COLO668 (cell line): ENCODE results near the gene NOL11.
A peak's percentile ranks its signal among the peaks of the same experiment; 100 is the strongest.
"Not testable (repeated sequence)": the region's sequence is repeated elsewhere in the genome, so short reads cannot be mapped to it uniquely, and the experiment has no call there.

Experiments
- DNase-seq: peaks from one replicate; lab custom pipeline; 2025; ENCODE audit not compliant: unreplicated experiment; lab: John Stamatoyannopoulos, UW

The NOL11 gene

DNA sequence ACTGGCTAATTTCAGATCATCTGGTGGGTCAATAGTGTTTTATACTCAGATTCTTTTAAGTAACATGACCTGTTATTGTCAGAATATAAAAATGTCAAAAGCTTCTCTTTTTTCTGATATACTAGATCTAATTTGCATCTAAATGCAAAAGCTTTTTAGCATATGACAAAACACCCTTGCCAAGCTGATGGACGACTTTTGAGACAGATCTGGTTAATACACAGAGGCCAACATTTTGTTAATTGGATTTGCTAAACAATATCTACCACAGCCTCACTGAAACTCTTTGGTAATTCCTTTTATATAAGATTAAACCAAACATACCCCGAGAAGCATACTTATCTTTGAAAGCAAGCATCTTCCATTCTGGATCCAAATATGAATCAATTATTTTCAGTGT lies 10.3 kb upstream of the NOL11 start:
- no peak for DNase-seq

DNA sequence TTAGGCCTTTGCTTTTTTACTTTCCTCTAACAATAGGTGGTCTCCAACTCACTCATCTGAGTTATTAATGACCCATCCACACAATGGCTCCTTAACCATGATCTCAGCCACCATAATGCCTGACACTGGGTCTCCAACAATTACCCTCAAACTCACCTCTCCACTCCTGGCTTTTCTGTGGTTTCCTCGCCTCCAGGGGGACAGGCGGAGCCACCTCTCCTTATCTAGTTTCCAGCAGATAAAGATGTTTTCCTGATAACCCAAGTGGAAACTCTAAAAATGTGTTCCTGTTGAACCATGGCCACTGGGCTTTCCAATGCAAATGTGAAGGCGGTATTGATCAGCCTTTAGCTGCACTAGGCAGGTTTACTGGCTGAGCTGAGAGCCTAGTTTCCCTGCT lies 9.4 kb upstream of the NOL11 start:
- DNase-seq, result no peak

- DNase-seq, result no peak
Measured at GRCh38 chr17:67711916-67712315, 5.8 kb upstream of the NOL11 start.

GRCh38 chr17:67712375-67712774 lies 5.4 kb upstream of the NOL11 start:
- DNase-seq, result no peak

DNA sequence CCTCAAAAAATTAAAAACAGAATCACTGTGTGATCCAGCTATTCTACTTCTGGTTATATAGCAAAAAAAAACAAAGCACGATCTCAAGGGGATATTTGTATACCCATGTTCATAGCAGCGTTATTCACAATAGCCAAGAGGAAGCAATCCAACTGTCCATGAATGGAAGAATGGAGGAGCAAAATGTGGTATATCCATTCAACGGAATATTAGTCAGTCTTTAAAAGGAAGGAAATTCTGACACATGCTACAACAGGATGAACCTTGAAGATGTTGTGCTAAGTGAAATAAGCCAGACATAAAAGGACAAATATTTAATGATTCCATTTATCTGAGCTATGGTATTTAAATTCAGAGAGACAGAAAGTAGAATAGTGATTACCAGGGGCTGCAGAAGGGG lies 4.6 kb upstream of the NOL11 start:
- DNase-seq, result no peak

- no peak for DNase-seq
Measured at GRCh38 chr17:67716405-67716798, 1.3 kb upstream of the NOL11 start.

GRCh38 chr17:67717192-67717623 lies 528 bp upstream of the NOL11 start:
- no peak for DNase-seq

- peak; percentile 27 for DNase-seq
Measured at GRCh38 chr17:67718325-67718941, 697 bp downstream of the NOL11 start.

- DNase-seq, result no peak
Measured at GRCh38 chr17:67725373-67725791, 7.6 kb downstream of the NOL11 start.

DNA sequence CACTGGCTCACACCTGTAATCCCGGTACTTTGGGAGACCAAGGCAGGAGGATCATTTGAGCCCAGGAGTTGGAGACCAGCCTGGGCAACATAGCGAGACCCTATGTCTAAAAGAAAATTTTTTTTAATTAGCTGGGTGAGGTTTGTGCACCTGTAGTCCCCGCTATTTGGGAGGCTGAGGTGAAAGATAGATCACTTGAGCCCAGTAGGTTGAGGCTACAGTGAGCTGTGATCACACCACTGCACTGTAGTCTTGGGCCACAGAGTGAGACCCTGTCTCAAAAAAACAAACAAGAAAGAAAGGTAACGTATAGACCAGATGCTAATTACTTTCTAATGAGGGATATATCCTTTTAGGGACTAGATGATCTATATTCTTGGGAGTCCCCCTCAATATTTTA lies 8.1 kb downstream of the NOL11 start:
- DNase-seq, result no peak

DNA sequence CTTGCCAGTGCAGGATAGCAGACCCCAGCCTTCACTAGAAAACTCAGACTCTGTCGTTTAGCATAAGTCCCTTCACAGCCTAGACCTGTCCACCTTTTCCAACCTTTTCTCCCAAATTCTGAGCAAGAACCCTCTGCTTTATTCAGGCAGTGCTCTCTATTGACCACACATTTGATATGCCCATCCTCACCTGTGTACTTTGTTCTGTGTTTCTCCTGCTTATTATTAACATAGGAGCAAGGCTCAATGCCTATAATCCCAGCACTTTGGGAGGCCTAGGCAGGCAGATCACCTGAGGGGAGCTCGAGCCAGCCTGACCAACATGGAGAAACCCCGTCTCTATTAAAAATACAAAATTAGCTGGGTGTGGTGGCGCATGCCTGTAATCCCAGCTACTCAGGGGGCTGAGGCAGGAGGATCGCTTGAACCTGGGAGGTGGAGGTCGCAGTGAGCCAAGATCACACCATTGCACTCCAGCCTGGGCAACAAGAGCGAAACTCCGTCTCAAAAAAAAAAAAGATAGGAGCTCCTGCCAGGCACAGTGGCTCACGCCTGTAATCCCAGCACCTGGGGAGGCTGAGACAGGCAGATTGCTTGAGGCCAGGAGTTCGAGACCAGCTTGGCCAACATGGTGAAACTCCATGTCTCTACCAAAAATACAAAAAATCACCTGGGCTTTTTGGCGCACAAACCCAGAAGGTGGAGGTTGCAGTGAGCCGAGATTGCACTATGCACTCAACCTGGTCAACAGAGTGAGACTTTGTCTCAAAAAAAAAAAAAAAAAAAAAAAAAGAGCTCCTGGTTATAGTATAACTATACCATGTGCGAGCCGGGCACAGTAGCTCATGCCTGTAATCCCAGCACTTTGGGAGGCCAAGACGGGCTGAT lies 9.7 kb downstream of the NOL11 start:
- DNase-seq, result not testable (repeated sequence)

GRCh38 chr17:67729903-67730302 lies 12.2 kb downstream of the NOL11 start:
- no peak for DNase-seq

GRCh38 chr17:67730731-67731130 lies 13.0 kb downstream of the NOL11 start:
- no peak for DNase-seq

DNA sequence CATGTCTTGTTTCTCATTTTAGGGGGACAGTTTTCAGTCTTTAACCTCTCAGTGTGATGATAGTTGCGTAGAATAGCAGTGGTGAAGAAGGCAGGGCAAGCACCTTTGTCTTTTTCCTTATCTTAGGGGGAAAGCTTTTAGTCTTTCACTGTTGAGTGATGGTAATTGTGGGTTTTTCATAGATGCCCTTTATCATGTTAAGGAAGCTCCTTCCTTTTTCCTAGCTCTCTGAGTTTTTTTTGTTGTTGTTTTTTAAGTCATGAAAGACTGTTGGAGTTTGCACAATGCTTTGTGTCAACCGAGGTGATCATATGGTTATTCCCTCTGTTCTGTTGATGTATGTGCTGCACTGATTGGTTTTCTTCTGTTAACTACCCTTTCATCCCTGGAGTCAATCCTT lies 15.7 kb downstream of the NOL11 start:
- no peak for DNase-seq

GRCh38 chr17:67737145-67737544 lies 19.4 kb downstream of the NOL11 start:
- DNase-seq, result no peak

DNA sequence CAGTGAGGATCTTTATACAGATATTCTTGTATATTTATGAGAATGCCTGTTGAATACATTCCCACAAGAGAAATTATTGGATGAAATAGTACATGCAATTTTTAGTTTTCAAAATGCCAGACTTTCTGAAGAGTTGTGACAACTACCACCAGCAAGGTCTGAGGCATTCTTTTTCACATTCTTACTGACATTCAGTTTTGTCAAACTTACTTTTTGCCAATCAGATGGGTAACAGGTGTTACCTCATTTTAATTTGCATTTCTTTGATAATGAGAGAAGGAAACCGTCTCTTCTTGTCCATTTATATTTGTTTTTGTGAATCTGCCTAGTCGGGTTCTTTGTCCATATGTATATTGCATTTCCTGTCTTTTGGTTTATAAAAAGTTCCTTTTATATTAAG lies 24.3 kb downstream of the NOL11 start:
- no peak for DNase-seq

DNA sequence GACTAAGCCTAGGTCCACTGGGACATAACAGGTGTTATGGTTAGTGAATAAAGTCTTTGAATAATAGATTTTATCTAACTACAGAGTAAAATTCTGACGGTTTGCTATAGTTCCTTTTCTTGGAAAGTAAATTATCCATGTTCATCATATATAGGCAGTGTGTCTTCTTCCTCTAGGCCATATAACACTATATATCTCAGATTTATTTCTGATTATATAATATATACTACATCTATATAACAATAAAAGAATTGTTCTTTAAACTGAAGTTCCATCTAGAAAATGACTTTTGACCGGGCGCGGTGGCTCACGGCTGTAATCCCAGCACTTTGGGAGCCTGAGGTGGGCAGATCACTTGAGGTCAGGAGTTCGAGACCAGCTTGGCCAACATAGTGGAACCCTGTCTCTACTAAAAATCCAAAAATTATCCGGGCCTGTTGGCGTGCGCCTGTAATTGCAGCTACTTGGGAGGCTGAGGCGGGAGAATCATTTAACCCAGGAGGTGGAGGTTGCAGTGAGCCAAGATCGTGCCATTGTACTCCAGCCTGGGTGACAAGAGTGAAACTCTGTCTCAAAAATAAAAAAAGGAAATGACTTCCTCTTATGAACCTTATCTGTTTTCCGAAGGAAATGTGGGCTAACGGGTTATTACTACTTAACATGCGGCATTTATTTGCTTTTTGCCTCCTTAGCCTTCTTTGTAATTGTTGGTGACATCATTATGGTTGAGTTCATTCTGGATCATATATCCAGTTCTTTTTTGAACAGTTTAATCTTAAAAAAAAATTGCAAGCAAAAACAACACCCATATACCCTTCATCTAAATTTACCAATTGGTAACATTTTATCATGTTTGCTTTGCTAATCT lies 29.2 kb downstream of the NOL11 start:
- no peak for DNase-seq

DNA sequence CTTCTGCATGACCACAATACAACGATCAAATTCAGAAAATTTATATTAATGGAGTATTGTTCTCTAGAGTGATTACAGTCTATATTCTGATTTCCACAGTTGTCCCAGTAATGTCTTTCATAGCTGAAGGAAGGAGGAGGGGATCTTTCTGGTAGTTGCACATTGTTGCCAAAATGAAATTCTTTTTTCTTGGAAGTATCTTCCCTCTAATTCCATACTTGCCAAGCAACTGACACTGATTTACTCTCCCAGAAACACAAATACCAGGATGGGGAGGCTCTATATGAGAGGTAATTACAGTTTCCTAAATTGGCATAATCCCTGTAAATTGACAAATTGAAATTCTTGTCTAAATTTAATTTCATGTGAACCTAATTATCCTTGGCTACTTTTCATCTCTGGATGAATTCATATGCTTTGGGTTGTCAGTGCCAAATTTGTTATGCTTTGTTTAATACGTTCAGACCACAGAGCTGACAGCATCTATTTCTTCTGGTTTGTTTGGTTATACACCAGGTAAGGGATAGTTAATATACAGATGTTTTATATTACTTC lies 30.0 kb downstream of the NOL11 start:
- DNase-seq, result no peak

DNA sequence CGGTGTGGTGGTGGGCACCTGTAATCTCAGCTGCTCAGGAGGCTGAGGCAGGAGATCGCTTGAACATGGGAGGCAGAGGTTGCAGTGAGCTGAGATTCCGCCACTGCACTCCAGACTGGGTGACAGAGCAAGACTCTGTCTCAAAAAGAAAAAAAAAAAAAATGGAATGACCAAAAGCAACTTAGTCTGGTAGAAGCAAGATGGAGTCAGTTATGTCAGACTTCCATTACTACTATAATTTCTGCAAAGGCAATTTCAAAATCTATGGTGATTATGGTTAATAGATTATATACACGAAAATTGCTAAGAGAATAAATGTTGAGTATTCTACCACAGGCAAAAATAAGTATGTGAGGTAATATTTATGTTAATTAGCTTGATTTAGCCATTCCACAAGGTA lies 32.3 kb downstream of the NOL11 start:
- DNase-seq, result no peak

- no peak for DNase-seq
Measured at GRCh38 chr17:67751101-67752074, 33.7 kb downstream of the NOL11 start.
